GM12873 (cell line): ENCODE results near the gene MAP3K21.

Source experiments
- CTCF ChIP-seq: IDR thresholded peaks from 2 replicates; pipeline ENCODE4 v1.5.1; 2012; ENCODE audit warnings: low read depth, mild to moderate bottlenecking, moderate library complexity, low read length, control low read depth; ENCODE audit not compliant: insufficient read depth; ENCODE audit errors: missing control alignments

The MAP3K21 gene

GRCh38 chr1:233432916-233433315 lies 105.4 kb downstream of the MAP3K21 start:
- TF ChIP-seq CTCF = no peak

GRCh38 chr1:233433436-233434210 lies 106.1 kb downstream of the MAP3K21 start:
- no peak for TF ChIP-seq CTCF
